CD8-positive, alpha-beta memory T cell (primary cell): ENCODE data around the gene MYLK4. TPM values are rescaled to one million over a fixed set of nuclear protein-coding genes. Genes with fewer than 3 reads are reported as not detected.

Experiments
- CTCF ChIA-PET: fragments of 350-600 bp; sonication (Branson Sonifier 250); formaldehyde crosslinking; loops from one replicate; lab custom pipeline; 2021; ENCODE audit warnings: antibody characterized with exemption; lab: Charles Lee
- POLR2A ChIA-PET: fragments of 350-600 bp; sonication (Branson Sonifier 250); formaldehyde crosslinking; loops from one replicate; lab custom pipeline; 2021; ENCODE audit warnings: antibody characterized with exemption; lab: Charles Lee
- DNase-seq, 5 donors: peaks; one replicate each; pipeline versions ENCODE4 v3.0.0 to v3.0.0-alpha.2; 2020 to 2022; ENCODE audit warnings: mixed read lengths in 1 of 5
- H3K27ac ChIP-seq: one replicate; pipeline ENCODE4 v1.7.0; 2013; ENCODE audit warnings: low read depth, mild to moderate bottlenecking, low read length, moderate library complexity
- H3K27me3 ChIP-seq: 2 replicates; pipeline ENCODE4 v1.7.0; 2013; ENCODE audit warnings: low read length, mild to moderate bottlenecking; ENCODE audit not compliant: insufficient read depth, poor library complexity, severe bottlenecking
- H3K36me3 ChIP-seq: 2 replicates; pipeline ENCODE4 v1.7.0; 2013; ENCODE audit warnings: mild to moderate bottlenecking, low read length, moderate library complexity; ENCODE audit not compliant: insufficient read depth
- H3K4me1 ChIP-seq: 2 replicates; pipeline ENCODE4 v1.7.0; 2013; ENCODE audit warnings: mild to moderate bottlenecking, low read length, moderate library complexity; ENCODE audit not compliant: insufficient read depth
- H3K4me3 ChIP-seq: 2 replicates; pipeline ENCODE4 v1.7.0; 2013; ENCODE audit warnings: mild to moderate bottlenecking, low read length
- H3K9me3 ChIP-seq: 2 replicates; pipeline ENCODE4 v1.7.0; 2013; ENCODE audit warnings: mild to moderate bottlenecking, low read length
- H3K27ac Mint-ChIP-seq, 8 donors: one replicate each; pipeline ENCODE4 v1.8.0; 2020 to 2021; ENCODE audit warnings: mixed read lengths in 8 of 8, mild to moderate bottlenecking in 6 of 8, inconsistent platforms in 3 of 8, moderate library complexity in 3 of 8
- H3K27me3 Mint-ChIP-seq, 2 donors: one replicate each; pipeline ENCODE4 v1.8.0; 2020 to 2021; ENCODE audit warnings: mixed read lengths in 2 of 2, mild to moderate bottlenecking in 1 of 2, moderate library complexity in 1 of 2
- H3K36me3 Mint-ChIP-seq, 3 donors: one replicate each; pipeline ENCODE4 v1.8.0; 2020 to 2021; ENCODE audit warnings: mixed read lengths in 3 of 3, inconsistent platforms in 1 of 3, mild to moderate bottlenecking in 1 of 3
- H3K4me1 Mint-ChIP-seq, 3 donors: one replicate each; pipeline ENCODE4 v1.8.0; 2020 to 2021; ENCODE audit warnings: mixed read lengths in 3 of 3, inconsistent platforms in 1 of 3, mild to moderate bottlenecking in 1 of 3
- H3K4me3 Mint-ChIP-seq, 7 donors: one replicate each; pipeline ENCODE4 v1.8.0; 2020 to 2021; ENCODE audit warnings: mixed read lengths in 7 of 7, mild to moderate bottlenecking in 6 of 7, moderate library complexity in 4 of 7, inconsistent platforms in 2 of 7
- H3K9me3 Mint-ChIP-seq, 5 donors: one replicate each; pipeline ENCODE4 v1.8.0; 2020 to 2022; ENCODE audit warnings: mixed read lengths in 5 of 5, mild to moderate bottlenecking in 3 of 5, moderate library complexity in 2 of 5, inconsistent platforms in 1 of 5
- polyA plus RNA-seq: library from polyadenylated mRNA; unstranded; fragments of 300-500 nt; fragmentation: Illumina TruSeq; gene quantifications from one replicate; pipeline ENCODE4 v1.2.3, GENCODE V29; 2021
- total RNA-seq, 2 experiments: library from RNA; stranded (reverse); gene quantifications; one replicate each; pipeline ENCODE4 v1.2.3, GENCODE V29; 2021

The MYLK4 gene
- total and polyA plus RNA-seq, 3 experiments from 2014 or later = 0.22 to 0.24 (median 0.24) TPM

GRCh38 chr6:2740581-2740980 lies 10.1 kb downstream of the MYLK4 start:
- Mint-ChIP-seq H3K4me3 (no peak overlapping the region), H3K4me1 (peaks cover 0 to 3% (median 0%) of the 10 kb centered on the region in 3 donors), H3K9me3 (no peaks in the 10 kb centered on the region), H3K36me3 (peaks cover 0 to 5% (median 2%) of the 10 kb centered on the region in 3 donors), H3K27me3 (peaks cover 4 to 15% of the 10 kb centered on the region in 2 donors), H3K27ac (no peak overlapping the region)
- Histone ChIP-seq H3K4me1 (no peaks in the 10 kb centered on the region), H3K27me3 (no peaks in the 10 kb centered on the region), H3K27ac (no peak overlapping the region), H3K9me3 (no peaks in the 10 kb centered on the region), H3K36me3 (no peaks in the 10 kb centered on the region), H3K4me3 (no peak overlapping the region)
- ChIA-PET POLR2A (no interaction called here), CTCF (interaction anchor here (1.7 to 3.4 kb wide), 2 partner anchors 10 to 13 kb away, joined by 4 to 31 read pairs; partner anchors contain the start of gene MYLK4)
- no peak for DNase-seq

- Mint-ChIP-seq H3K9me3 (no peaks in the 10 kb centered on the region), H3K27me3 (peaks cover 4 to 8% of the 10 kb centered on the region in 2 donors), H3K36me3 (peaks cover 0 to 5% (median 2%) of the 10 kb centered on the region in 3 donors), H3K27ac (no peak overlapping the region), H3K4me1 (peaks cover 0 to 3% (median 0%) of the 10 kb centered on the region in 3 donors), H3K4me3 (no peak overlapping the region)
- Histone ChIP-seq H3K4me1 (no peaks in the 10 kb centered on the region), H3K36me3 (no peaks in the 10 kb centered on the region), H3K27ac (no peak overlapping the region), H3K9me3 (no peaks in the 10 kb centered on the region), H3K27me3 (no peaks in the 10 kb centered on the region), H3K4me3 (no peak overlapping the region)
- ChIA-PET CTCF (interaction anchor here (1.7 to 3.4 kb wide), 2 partner anchors 11 to 14 kb away, joined by 4 to 31 read pairs; partner anchors contain the start of gene MYLK4), POLR2A (no interaction called here)
- DNase-seq = no peak
Measured at GRCh38 chr6:2739335-2739734, 11.4 kb downstream of the MYLK4 start.

GRCh38 chr6:2738373-2738979 lies 12.2 kb downstream of the MYLK4 start:
- no peaks in the 10 kb centered on the region for H3K36me3 ChIP-seq
- H3K27ac Mint-ChIP-seq = no peak overlapping the region
- no peaks in the 10 kb centered on the region for H3K27me3 ChIP-seq
- DNase-seq = peak; percentile 16 to 65 (median 40)
- POLR2A ChIA-PET = interaction anchor here (0.7 kb wide), 1 partner anchor 12 kb away, joined by 3 read pairs; no protein-coding TSS in a partner anchor
- peaks cover 0 to 5% (median 2%) of the 10 kb centered on the region in 3 donors for H3K36me3 Mint-ChIP-seq
- H3K9me3 Mint-ChIP-seq = no peaks in the 10 kb centered on the region
- H3K4me1 ChIP-seq = no peaks in the 10 kb centered on the region
- no peak overlapping the region for H3K4me3 Mint-ChIP-seq
- H3K27me3 Mint-ChIP-seq = peaks cover 3 to 4% of the 10 kb centered on the region in 2 donors
- H3K4me3 ChIP-seq = no peak overlapping the region
- CTCF ChIA-PET = interaction anchor here (0.7 to 3.4 kb wide), 13 partner anchors 8 to 251 kb away, joined by 3 to 31 read pairs (median 3); partner anchors contain the start of genes MYLK4 and SERPINB1
- H3K9me3 ChIP-seq = no peaks in the 10 kb centered on the region
- no peak overlapping the region for H3K27ac ChIP-seq
- H3K4me1 Mint-ChIP-seq = peaks cover 0 to 3% (median 0%) of the 10 kb centered on the region in 3 donors

- peaks cover 0 to 4% of the 10 kb centered on the region in 2 donors for H3K27me3 Mint-ChIP-seq
- ChIA-PET POLR2A (interaction anchor here (0.7 kb wide), 1 partner anchor 12 kb away, joined by 3 read pairs; no protein-coding TSS in a partner anchor), CTCF (interaction anchor here (0.7 to 3.4 kb wide), 13 partner anchors 9 to 251 kb away, joined by 3 to 31 read pairs (median 3); partner anchors contain the start of genes MYLK4 and SERPINB1)
- Histone ChIP-seq H3K4me1 (no peaks in the 10 kb centered on the region), H3K4me3 (no peak overlapping the region), H3K9me3 (no peaks in the 10 kb centered on the region), H3K27ac (no peak overlapping the region), H3K36me3 (no peaks in the 10 kb centered on the region), H3K27me3 (no peaks in the 10 kb centered on the region)
- H3K4me3 Mint-ChIP-seq = no peak overlapping the region
- peaks cover 0 to 5% (median 1%) of the 10 kb centered on the region in 3 donors for H3K36me3 Mint-ChIP-seq
- no peaks in the 10 kb centered on the region for H3K9me3 Mint-ChIP-seq
- H3K27ac Mint-ChIP-seq = no peak overlapping the region
- H3K4me1 Mint-ChIP-seq = peaks cover 0 to 3% (median 0%) of the 10 kb centered on the region in 3 donors
- no peak for DNase-seq
Measured at GRCh38 chr6:2737885-2738284, 12.8 kb downstream of the MYLK4 start.

- H3K4me3 Mint-ChIP-seq = no peak overlapping the region
- H3K27ac Mint-ChIP-seq = no peak overlapping the region
- ChIA-PET POLR2A (no interaction called here), CTCF (interaction anchor here (1.4 kb wide), 1 partner anchor 31 kb away, joined by 3 read pairs; the partner anchor contains the start of gene WRNIP1)
- Histone ChIP-seq H3K9me3 (no peaks in the 10 kb centered on the region), H3K27ac (no peak overlapping the region), H3K36me3 (no peaks in the 10 kb centered on the region), H3K4me3 (no peak overlapping the region), H3K4me1 (no peaks in the 10 kb centered on the region), H3K27me3 (peaks cover 5% of the 10 kb centered on the region)
- peaks cover 2 to 7% of the 10 kb centered on the region in 2 donors for H3K27me3 Mint-ChIP-seq
- H3K36me3 Mint-ChIP-seq = no peaks in the 10 kb centered on the region
- no peak for DNase-seq
- no peaks in the 10 kb centered on the region for H3K9me3 Mint-ChIP-seq
- H3K4me1 Mint-ChIP-seq = peaks cover 0 to 3% (median 0%) of the 10 kb centered on the region in 3 donors
Measured at GRCh38 chr6:2734488-2735166, 16.1 kb downstream of the MYLK4 start.

- Mint-ChIP-seq H3K4me3 (no peak overlapping the region), H3K27me3 (peaks cover 2 to 10% of the 10 kb centered on the region in 2 donors), H3K4me1 (peaks cover 0 to 3% (median 0%) of the 10 kb centered on the region in 3 donors), H3K9me3 (no peaks in the 10 kb centered on the region), H3K36me3 (peaks cover 0 to 2% (median 0%) of the 10 kb centered on the region in 3 donors), H3K27ac (no peak overlapping the region)
- Histone ChIP-seq H3K27ac (peak overlapping the region; percentile 56), H3K9me3 (no peaks in the 10 kb centered on the region), H3K4me1 (no peaks in the 10 kb centered on the region), H3K4me3 (no peak overlapping the region), H3K27me3 (peaks cover 5% of the 10 kb centered on the region), H3K36me3 (no peaks in the 10 kb centered on the region)
- ChIA-PET CTCF (no interaction called here), POLR2A (no interaction called here)
- DNase-seq = no peak
Measured at GRCh38 chr6:2733736-2734480, 16.8 kb downstream of the MYLK4 start.

GRCh38 chr6:2733324-2733723 lies 17.4 kb downstream of the MYLK4 start:
- Histone ChIP-seq H3K36me3 (no peaks in the 10 kb centered on the region), H3K9me3 (no peaks in the 10 kb centered on the region), H3K4me1 (no peaks in the 10 kb centered on the region), H3K27me3 (peaks cover 5% of the 10 kb centered on the region), H3K27ac (peak overlapping the region; percentile 56), H3K4me3 (no peak overlapping the region)
- H3K4me1 Mint-ChIP-seq = peaks cover 0 to 2% (median 0%) of the 10 kb centered on the region in 3 donors
- DNase-seq = peak in 2 of 5 donors; percentile 2 to 54
- H3K36me3 Mint-ChIP-seq = peaks cover 0 to 2% (median 0%) of the 10 kb centered on the region in 3 donors
- ChIA-PET POLR2A (no interaction called here), CTCF (no interaction called here)
- H3K27me3 Mint-ChIP-seq = peaks cover 5 to 15% of the 10 kb centered on the region in 2 donors
- no peak overlapping the region for H3K27ac Mint-ChIP-seq
- H3K4me3 Mint-ChIP-seq = no peak overlapping the region
- no peaks in the 10 kb centered on the region for H3K9me3 Mint-ChIP-seq
